GM18498 (cell line): ENCODE data around the gene P3H2.
"Not testable (repeated sequence)": the region's sequence is repeated elsewhere in the genome, so short reads cannot be mapped to it uniquely, and the experiment has no call there.

Experiments
- ATAC-seq: cut with Tn5 transposase; IDR thresholded peaks from one replicate; pipeline ENCODE4 v1.9.1; 2021; ENCODE audit warnings: mild to moderate bottlenecking, moderate library complexity; ENCODE audit not compliant: unreplicated experiment

The P3H2 gene

GRCh38 chr3:189995129-189995528, 125.6 kb downstream of the P3H2 start:
- no peak for ATAC-seq

GRCh38 chr3:189990826-189991225, 129.9 kb downstream of the P3H2 start:
- ATAC-seq = no peak

GRCh38 chr3:189988854-189989253, 131.8 kb downstream of the P3H2 start:
- no peak for ATAC-seq

GRCh38 chr3:189988322-189988721, 132.4 kb downstream of the P3H2 start:
- no peak for ATAC-seq

- no peak for ATAC-seq
Measured at GRCh38 chr3:189985948-189986347, 134.7 kb downstream of the P3H2 start.

- no peak for ATAC-seq
Measured at GRCh38 chr3:189983612-189984011, 137.1 kb downstream of the P3H2 start.

- ATAC-seq = no peak
Measured at GRCh38 chr3:189982321-189982945, 138.3 kb downstream of the P3H2 start.

GRCh38 chr3:189981668-189982067, 139.0 kb downstream of the P3H2 start:
- ATAC-seq = no peak

- ATAC-seq = no peak
Measured at GRCh38 chr3:189978753-189979152, 141.9 kb downstream of the P3H2 start.

GRCh38 chr3:189977174-189977573, 143.5 kb downstream of the P3H2 start:
- no peak for ATAC-seq

GRCh38 chr3:189975391-189975990, 145.2 kb downstream of the P3H2 start:
- no peak for ATAC-seq

- ATAC-seq = no peak
Measured at GRCh38 chr3:189974359-189974758, 146.3 kb downstream of the P3H2 start.

- ATAC-seq = peak; percentile 79
Measured at GRCh38 chr3:189967254-189967865, 153.3 kb downstream of the P3H2 start.

- ATAC-seq = peak; percentile 58
Measured at GRCh38 chr3:189966843-189967242, 153.9 kb downstream of the P3H2 start.

- no peak for ATAC-seq
Measured at GRCh38 chr3:189964623-189965332, 155.9 kb downstream of the P3H2 start.

- no peak for ATAC-seq
Measured at GRCh38 chr3:189962466-189962865, 158.2 kb downstream of the P3H2 start.

- ATAC-seq = peak; percentile 74
Measured at GRCh38 chr3:189961522-189962161, 159.1 kb downstream of the P3H2 start.

GRCh38 chr3:189961086-189961485, 159.6 kb downstream of the P3H2 start:
- ATAC-seq = not testable (repeated sequence)

GRCh38 chr3:189954733-189955665, 165.7 kb downstream of the P3H2 start:
- no peak for ATAC-seq

- ATAC-seq = no peak
Measured at GRCh38 chr3:189953551-189953950, 167.1 kb downstream of the P3H2 start.
